Suprapubic skin (tissue), 4 donors: Measurements from ENCODE around the gene PLS1. TPM values are rescaled to one million over a fixed set of nuclear protein-coding genes. Genes with fewer than 3 reads are reported as not detected.

Source experiments
- DNase-seq, 2 donors: peaks; one replicate each; pipeline ENCODE4 v3.0.0-alpha.2; 2019; ENCODE audit warnings: low spot score in 2 of 2
- H3K27ac ChIP-seq: fragments of 200-600 bp; sonication (generic); one replicate; pipeline ENCODE4 v1.5.1; 2019
- H3K27me3 ChIP-seq: fragments of 200-600 bp; sonication (generic); one replicate; pipeline ENCODE4 v1.5.1; 2019
- H3K36me3 ChIP-seq: fragments of 200-600 bp; sonication (generic); one replicate; pipeline ENCODE4 v1.5.1; 2019
- H3K4me1 ChIP-seq: fragments of 200-600 bp; sonication (generic); one replicate; pipeline ENCODE4 v1.5.1; 2019
- H3K4me3 ChIP-seq: fragments of 200-600 bp; sonication (generic); one replicate; pipeline ENCODE4 v1.5.1; 2019; ENCODE audit warnings: mild to moderate bottlenecking
- H3K9me3 ChIP-seq: fragments of 200-600 bp; sonication (generic); one replicate; pipeline ENCODE4 v1.5.1; 2019
- CTCF ChIP-seq, 2 donors: fragments of 200-600 bp in 1 of 2; fragments of 450-650 bp in 1 of 2; sonication (generic) in 1 of 2; IDR thresholded peaks; one replicate each; pipeline ENCODE4 v1.5.1; 2016 to 2019; ENCODE audit warnings: antibody characterized with exemption in 2 of 2, mild to moderate bottlenecking in 1 of 2, moderate library complexity in 1 of 2
- EP300 ChIP-seq: sonication (generic); formaldehyde crosslinking; IDR thresholded peaks from one replicate; pipeline ENCODE4 v1.6.1; 2017; ENCODE audit warnings: antibody characterized with exemption
- POLR2A ChIP-seq, 2 donors: fragments of 450-650 bp; IDR thresholded peaks; one replicate each; pipeline ENCODE4 v1.6.1; 2017; ENCODE audit warnings: antibody characterized with exemption in 2 of 2, mild to moderate bottlenecking in 2 of 2, moderate library complexity in 2 of 2
- POLR2AphosphoS5 ChIP-seq, 3 donors: sonication (generic); formaldehyde crosslinking; IDR thresholded peaks; one replicate each; pipeline ENCODE4 v1.6.1; 2017; ENCODE audit warnings: antibody characterized with exemption in 3 of 3
- WGBS: methylation state at CpG from one replicate; pipeline ENCODE4 v1.1.5; 2018; 5-methylcytosine and 5-hydroxymethylcytosine counted together
- total RNA-seq, 4 donors: library from RNA; depleted of rRNA; stranded (reverse); fragments of >200 nt; gene quantifications; one replicate each; pipeline ENCODE4 v1.1.0, GENCODE V29; 2016

Gene PLS1
- total RNA-seq, 4 donors from 2014 or later, result 4.4 to 9.1 (median 7.5) TPM

GRCh38 chr3:142754494-142754893 lies 158.3 kb downstream of the PLS1 start:
- Histone ChIP-seq H3K27ac (no peak overlapping the region), H3K4me3 (no peak overlapping the region), H3K27me3 (no peaks in the 10 kb centered on the region), H3K4me1 (no peaks in the 10 kb centered on the region), H3K9me3 (no peaks in the 10 kb centered on the region), H3K36me3 (no peaks in the 10 kb centered on the region)
- TF ChIP-seq CTCF (IDR thresholded peaks at IDR 0.05) (no peak), EP300 (no peak), POLR2A (IDR thresholded peaks at IDR 0.05) (no peak), POLR2AphosphoS5 (IDR thresholded peaks at IDR 0.05) (no peak)
- WGBS, result 68% methylated on average over 1 of the region's 1 CpG
- no peak for DNase-seq

Other genes with a start within 250 kb of the PLS1 start
- 10 to 100 TPM; 32.2 to 89.6 (median 36.6) TPM for gene XRN1, start 148.4 kb upstream of the PLS1 start, total RNA-seq
- gene ATR, start 17.7 kb upstream of the PLS1 start, total RNA-seq, result 10 to 100 TPM; 15.0 to 36.0 (median 15.9) TPM
- gene TRPC1, start 127.6 kb downstream of the PLS1 start, total RNA-seq, result 10 to 100 TPM in 1 of 4 donors, 1 to 10 TPM in 3; 3.3 to 12.0 (median 4.6) TPM